NCI-H82 treated with DMSO at 0.1 percent for 48 hours (cell line): Measurements from ENCODE around the gene PRSS12.
A peak's percentile ranks its signal among the peaks of the same experiment; 100 is the strongest.

Experiments used
- DNase-seq: peaks from one replicate; lab custom pipeline; 2025; ENCODE audit not compliant: unreplicated experiment; lab: John Stamatoyannopoulos, UW

Gene PRSS12

GRCh38 chr4:118356731-118357130, 3.9 kb upstream of the PRSS12 start:
- no peak for DNase-seq

DNA sequence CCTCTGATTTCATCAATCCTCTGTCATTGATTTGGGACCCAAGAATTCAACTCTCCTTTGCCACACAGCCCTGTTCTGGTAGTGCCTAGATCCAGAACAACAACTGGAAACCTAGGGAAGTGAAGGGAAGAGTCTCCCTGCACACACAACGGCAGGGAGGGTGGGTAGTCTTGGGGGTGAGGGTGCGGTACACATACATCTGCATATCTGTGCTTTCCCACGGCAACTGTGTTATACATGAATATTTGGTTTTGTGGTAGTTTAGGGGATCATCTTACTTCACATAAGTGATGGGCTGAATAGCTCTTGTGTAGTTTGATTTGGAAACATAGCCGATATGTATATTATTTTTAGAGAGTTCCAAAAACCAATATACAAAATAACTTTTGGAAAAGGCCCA, 3.3 kb upstream of the PRSS12 start:
- no peak for DNase-seq

DNA sequence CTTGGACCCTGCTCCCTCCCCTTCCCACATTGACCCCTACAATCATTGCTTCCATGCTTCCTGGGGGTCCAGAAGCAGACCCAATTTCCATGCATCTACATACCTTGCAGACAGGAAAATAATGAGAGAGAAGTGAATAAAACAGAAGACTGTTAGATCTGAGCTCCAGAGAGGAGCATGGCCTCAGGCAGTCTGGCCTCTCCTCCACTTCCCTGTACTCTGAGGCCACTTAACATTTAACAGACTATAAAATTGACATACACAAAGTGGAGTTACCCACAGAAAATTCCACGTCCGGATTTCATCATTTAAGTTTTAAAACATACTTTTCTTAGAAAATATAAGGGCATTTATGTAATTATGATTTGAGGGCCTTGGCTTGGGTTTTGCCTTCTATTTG, 2.1 kb upstream of the PRSS12 start:
- DNase-seq = no peak

GRCh38 chr4:118353534-118354030, 779 bp upstream of the PRSS12 start:
- no peak for DNase-seq

DNA sequence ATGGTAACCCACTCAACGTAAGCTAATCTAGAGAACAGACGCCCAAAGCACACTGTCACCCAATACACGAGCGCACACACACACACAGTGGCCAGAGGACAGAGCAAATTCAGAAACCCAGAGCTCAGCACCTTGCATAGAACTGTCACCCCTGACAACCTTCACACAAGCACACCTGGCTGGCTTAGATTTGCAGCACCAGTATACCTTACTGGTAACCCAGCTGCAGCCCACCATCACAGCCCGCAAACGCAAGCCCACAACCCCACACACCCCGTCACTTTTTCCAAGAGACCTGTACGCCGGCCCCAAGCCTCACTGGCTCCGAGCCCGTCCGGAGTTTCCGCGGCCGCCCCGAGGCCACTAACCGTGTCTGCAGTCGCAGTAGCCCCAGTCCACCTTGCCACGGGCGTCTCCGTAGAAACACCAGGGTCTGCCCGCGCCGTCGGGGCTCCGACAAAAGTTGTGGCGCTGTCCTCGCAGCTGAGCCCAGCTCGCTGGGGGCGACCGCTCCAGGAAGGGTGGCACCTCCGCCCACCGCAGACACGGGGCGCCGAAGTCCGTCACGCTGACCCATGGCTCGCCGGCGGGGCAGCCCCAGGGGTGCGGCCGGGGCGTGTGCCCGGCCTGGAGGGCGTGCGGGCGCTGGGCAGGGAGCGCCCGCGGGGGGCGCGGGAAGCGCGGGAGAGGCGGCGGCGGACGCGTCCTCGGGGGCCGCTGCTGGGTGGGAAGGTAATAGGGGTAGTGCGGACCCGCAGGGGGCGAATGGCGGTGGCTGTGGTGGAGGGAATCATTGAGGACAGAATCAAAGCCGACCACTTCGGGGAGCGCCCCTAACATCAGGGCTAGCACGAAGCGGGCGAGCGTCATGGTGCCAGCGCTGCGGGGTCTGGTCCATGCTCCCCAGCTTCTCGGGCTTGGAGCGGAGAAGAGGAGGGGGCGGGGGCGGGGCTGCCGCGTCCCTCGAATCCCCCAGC, 664 bp downstream of the PRSS12 start:
- DNase-seq = peak; percentile 31

GRCh38 chr4:118350961-118351360, 1.8 kb downstream of the PRSS12 start:
- no peak for DNase-seq

GRCh38 chr4:118348886-118349285, 3.9 kb downstream of the PRSS12 start:
- no peak for DNase-seq

DNA sequence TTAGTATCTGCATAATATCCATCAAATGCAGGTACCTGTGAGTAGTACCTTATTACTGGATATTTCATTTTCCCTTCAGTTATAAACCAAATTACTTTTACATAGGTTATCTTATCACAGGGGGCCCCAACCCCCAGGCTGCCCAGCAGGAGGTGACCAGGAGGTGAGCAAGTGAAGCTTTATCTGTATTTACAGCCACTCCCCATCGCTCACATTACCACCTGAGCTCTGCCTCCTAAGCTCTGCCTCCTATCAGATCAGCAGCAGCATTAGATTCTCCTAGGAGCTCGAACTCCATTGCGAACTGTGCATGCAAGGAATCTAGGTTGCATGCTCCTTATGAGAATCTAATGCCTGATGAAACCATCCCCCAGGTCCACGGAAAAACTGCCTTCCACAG, 6.3 kb downstream of the PRSS12 start:
- no peak for DNase-seq

DNA sequence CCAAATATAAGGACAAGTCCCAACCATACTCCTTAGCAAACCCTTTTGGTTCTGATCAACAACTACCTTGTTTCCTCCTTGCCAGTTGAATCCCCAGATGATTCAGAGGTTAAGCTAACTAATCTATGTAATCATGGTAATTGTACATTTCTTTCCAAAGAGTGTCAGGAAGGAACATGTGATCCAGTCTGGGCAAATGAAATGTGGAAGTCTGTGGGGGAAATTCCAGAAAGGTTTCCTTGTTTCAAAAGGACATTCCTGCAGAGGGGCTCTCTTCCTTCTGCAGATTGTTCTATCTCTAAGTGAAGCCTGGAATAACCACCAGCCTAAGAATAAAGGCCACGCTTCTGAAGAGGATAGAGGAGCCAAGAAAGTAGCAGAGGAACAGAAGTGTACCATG, 7.0 kb downstream of the PRSS12 start:
- no peak for DNase-seq

- DNase-seq = no peak
These were observed 8.0 kb downstream of the PRSS12 start for GRCh38 chr4:118344801-118345200.

GRCh38 chr4:118343501-118343900, 9.3 kb downstream of the PRSS12 start:
- DNase-seq = no peak

GRCh38 chr4:118340109-118340508, 12.7 kb downstream of the PRSS12 start:
- no peak for DNase-seq

- DNase-seq = no peak
These were observed 13.6 kb downstream of the PRSS12 start for GRCh38 chr4:118338981-118339765.

DNA sequence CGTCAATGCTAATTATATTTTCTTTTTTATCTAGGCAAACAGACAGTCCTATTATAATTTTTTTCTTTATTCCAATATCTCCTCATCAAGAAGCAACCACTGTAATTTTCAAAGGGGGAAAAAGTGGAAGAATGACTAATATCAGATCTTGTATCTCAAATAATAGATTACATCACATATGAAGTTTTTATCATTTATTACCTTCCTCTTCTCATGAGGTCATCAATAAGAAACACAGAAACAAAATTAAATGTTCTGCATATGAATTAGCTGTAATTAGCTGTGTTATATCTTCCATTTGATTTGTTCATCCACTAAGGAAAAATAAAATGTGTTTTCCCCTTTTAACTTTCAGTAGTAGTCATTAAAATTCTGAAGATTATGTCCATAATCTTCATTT, 14.3 kb downstream of the PRSS12 start:
- no peak for DNase-seq

DNA sequence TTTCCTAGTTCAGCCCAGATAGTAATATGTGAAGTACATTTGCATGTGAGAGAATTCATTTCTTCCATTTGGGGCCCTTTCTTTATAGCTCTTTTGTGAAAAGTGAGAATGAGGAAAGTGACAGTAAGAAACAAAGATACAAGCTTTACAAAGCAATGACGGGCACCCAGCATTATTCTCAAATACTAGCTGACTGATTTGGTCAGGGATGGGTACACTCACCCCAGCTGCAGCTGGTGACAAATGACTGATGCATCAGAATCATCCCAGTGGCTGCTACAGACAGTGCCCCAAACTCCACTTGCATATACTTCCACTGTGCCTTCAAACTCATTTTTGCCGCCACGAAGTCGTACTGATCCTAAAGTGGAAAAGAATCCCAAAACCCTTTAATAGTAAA, 14.8 kb downstream of the PRSS12 start:
- DNase-seq = no peak

DNA sequence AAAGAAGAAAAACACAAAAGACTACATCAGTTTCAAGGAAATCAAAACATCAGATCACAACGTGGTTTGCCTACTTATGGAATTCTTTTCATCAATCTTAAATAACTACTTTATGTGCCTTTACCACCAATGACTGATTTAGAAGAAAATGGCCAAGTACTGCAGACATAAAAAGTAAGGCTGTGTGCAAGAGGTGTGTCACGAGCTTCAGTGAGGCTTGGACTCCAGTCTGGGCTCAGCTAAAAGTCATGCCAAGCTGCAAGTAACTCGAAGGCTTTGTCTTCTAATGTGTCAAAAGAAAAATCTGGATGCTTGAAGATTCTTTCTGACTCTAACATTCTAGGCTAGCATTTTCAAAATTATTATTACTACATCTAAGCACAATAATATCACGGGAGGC, 17.0 kb downstream of the PRSS12 start:
- no peak for DNase-seq

DNA sequence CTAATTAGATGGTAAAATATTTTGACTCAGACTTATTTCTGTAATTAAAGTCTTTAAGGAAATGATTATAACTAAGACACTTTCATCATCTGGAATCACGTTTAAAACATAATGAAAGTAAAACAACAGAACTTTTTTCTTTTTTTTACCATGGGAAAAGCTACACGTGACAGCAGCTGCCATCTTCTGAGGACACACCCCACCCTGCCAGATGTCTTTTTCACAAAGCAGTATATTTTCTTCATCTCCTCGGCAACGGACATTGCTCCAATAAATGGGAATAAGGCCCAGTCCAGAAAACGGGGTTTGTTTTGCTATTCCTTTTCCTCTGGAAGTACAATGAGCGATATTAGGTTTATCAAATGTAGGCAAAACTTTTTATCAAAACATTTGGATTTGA, 17.5 kb downstream of the PRSS12 start:
- no peak for DNase-seq

- DNase-seq = no peak
These were observed 21.5 kb downstream of the PRSS12 start for GRCh38 chr4:118331352-118331751.

DNA sequence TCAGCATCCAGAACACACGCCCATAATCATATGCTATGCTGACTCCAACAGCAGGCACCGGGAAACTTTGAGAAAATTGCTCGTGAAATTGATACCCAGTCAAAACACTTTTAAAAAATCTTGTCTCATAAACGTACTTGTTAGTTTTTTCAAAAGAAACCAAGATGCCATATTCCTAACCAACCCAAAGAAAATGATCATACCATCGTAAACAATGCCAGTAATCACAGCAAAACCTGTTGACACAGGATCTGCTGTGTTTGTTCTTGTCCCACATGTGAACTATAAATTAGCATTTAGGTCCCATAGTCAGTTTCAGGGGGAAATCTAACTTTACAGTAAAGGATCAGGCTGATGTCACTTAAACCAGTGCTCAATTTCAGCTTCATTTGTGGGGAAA, 23.0 kb downstream of the PRSS12 start:
- no peak for DNase-seq

- no peak for DNase-seq
These were observed 25.1 kb downstream of the PRSS12 start for GRCh38 chr4:118327554-118328241.

- no peak for DNase-seq
These were observed 26.2 kb downstream of the PRSS12 start for GRCh38 chr4:118326585-118326984.
